ENCODE data around the gene GPR3. TPM values are rescaled to one million over a fixed set of nuclear protein-coding genes. Genes with fewer than 3 reads are reported as not detected.
"Not testable (repeated sequence)": the region's sequence is repeated elsewhere in the genome, so short reads cannot be mapped to it uniquely, and the experiment has no call there.

GPR3 gene
- total and polyA plus RNA-seq, 2 experiments from 2014 or later = 1.9 to 2.8 TPM

- peaks cover 15% of the 10 kb centered on the region for H3K27me3 ChIP-seq
- no peaks in the 10 kb centered on the region for H3K36me3 ChIP-seq
- no peak overlapping the region for H3K27ac ChIP-seq
- TF ChIP-seq CTCF (IDR thresholded peaks at IDR 0.05; ENCODE audit: low read depth, low read length) = no peak
- DNase-seq (ENCODE audit: low read depth in 1 of 2, low spot score in 1 of 2) = no peak
- no peaks in the 10 kb centered on the region for H3K9me3 ChIP-seq (ENCODE audit: low read depth)
- no peak overlapping the region for H3K4me3 ChIP-seq
- no peaks in the 10 kb centered on the region for H3K4me1 ChIP-seq (ENCODE audit: low read depth)
Observed at GRCh38 chr1:27383661-27384060, 8.8 kb upstream of the GPR3 start.

GRCh38 chr1:27384797-27385196, 7.6 kb upstream of the GPR3 start:
- not testable (repeated sequence) for H3K9me3 ChIP-seq (ENCODE audit: low read depth); DNase-seq (ENCODE audit: low read depth in 1 of 2, low spot score in 1 of 2); H3K27ac ChIP-seq; H3K36me3 ChIP-seq; H3K4me1 ChIP-seq (ENCODE audit: low read depth); H3K4me3 ChIP-seq
- H3K27me3 ChIP-seq = peaks cover 15% of the 10 kb centered on the region

GRCh38 chr1:27388337-27389005, 4.0 kb upstream of the GPR3 start:
- Histone ChIP-seq H3K27me3 (peaks cover 3% of the 10 kb centered on the region), H3K9me3 (ENCODE audit: low read depth) (no peaks in the 10 kb centered on the region), H3K36me3 (no peaks in the 10 kb centered on the region), H3K4me3 (no peak overlapping the region), H3K4me1 (ENCODE audit: low read depth) (no peaks in the 10 kb centered on the region), H3K27ac (no peak overlapping the region)
- peak; percentile 91 for TF ChIP-seq CTCF (IDR thresholded peaks at IDR 0.05; ENCODE audit: low read depth, low read length)
- DNase-seq (ENCODE audit: low read depth in 1 of 2, low spot score in 1 of 2) = peak; percentile 49 to 74

GRCh38 chr1:27391511-27392095, 819 bp upstream of the GPR3 start:
- H3K36me3 ChIP-seq = no peaks in the 10 kb centered on the region
- H3K4me1 ChIP-seq (ENCODE audit: low read depth) = no peaks in the 10 kb centered on the region
- TF ChIP-seq CTCF (IDR thresholded peaks at IDR 0.05; ENCODE audit: low read depth, low read length) = no peak
- no peak overlapping the region for H3K4me3 ChIP-seq
- H3K27me3 ChIP-seq = no peaks in the 10 kb centered on the region
- no peaks in the 10 kb centered on the region for H3K9me3 ChIP-seq (ENCODE audit: low read depth)
- peak; percentile 38 to 64 for DNase-seq (ENCODE audit: low read depth in 1 of 2, low spot score in 1 of 2)
- no peak overlapping the region for H3K27ac ChIP-seq

- no peak for DNase-seq (ENCODE audit: low read depth in 1 of 2, low spot score in 1 of 2)
- H3K4me3 ChIP-seq = peak overlapping the region; percentile 53
- H3K27ac ChIP-seq = no peak overlapping the region
- peak; percentile 40 for TF ChIP-seq CTCF (IDR thresholded peaks at IDR 0.05; ENCODE audit: low read depth, low read length)
- H3K36me3 ChIP-seq = no peaks in the 10 kb centered on the region
- peaks cover 3% of the 10 kb centered on the region for H3K4me1 ChIP-seq (ENCODE audit: low read depth)
- no peaks in the 10 kb centered on the region for H3K27me3 ChIP-seq
- no peaks in the 10 kb centered on the region for H3K9me3 ChIP-seq (ENCODE audit: low read depth)
Observed at GRCh38 chr1:27392778-27393635, 585 bp downstream of the GPR3 start.
